ENCODE measurements around the gene EIF4G3.

The EIF4G3 gene

GRCh38 chr1:21165076-21165475 lies 11.6 kb downstream of the EIF4G3 start:
- Histone ChIP-seq H3K4me3 (ENCODE audit: low read length) (no peak overlapping the region), H3K4me1 (ENCODE audit: insufficient read depth, low read length) (no peaks in the 10 kb centered on the region), H3K9ac (ENCODE audit: low read depth, low read length) (no peak overlapping the region), H3K27ac (ENCODE audit: low read length) (no peak overlapping the region), H3K9me3 (ENCODE audit: insufficient read depth, low read depth, low read length) (no peaks in the 10 kb centered on the region), H3K27me3 (ENCODE audit: insufficient read depth, low read length) (no peaks in the 10 kb centered on the region), H3K36me3 (ENCODE audit: insufficient read depth, low read depth, low read length) (peaks cover 72% of the 10 kb centered on the region)

- no peak overlapping the region for H3K27ac ChIP-seq (ENCODE audit: low read length)
- H3K36me3 ChIP-seq (ENCODE audit: insufficient read depth, low read depth, low read length) = peaks cover 71% of the 10 kb centered on the region
- H3K9me3 ChIP-seq (ENCODE audit: insufficient read depth, low read depth, low read length) = no peaks in the 10 kb centered on the region
- H3K9ac ChIP-seq (ENCODE audit: low read depth, low read length) = no peak overlapping the region
- no peak overlapping the region for H3K4me3 ChIP-seq (ENCODE audit: low read length)
- no peaks in the 10 kb centered on the region for H3K27me3 ChIP-seq (ENCODE audit: insufficient read depth, low read length)
- H3K4me1 ChIP-seq (ENCODE audit: insufficient read depth, low read length) = no peaks in the 10 kb centered on the region
Measured at GRCh38 chr1:21164266-21164665, 12.4 kb downstream of the EIF4G3 start.

GRCh38 chr1:21162740-21163464 lies 13.8 kb downstream of the EIF4G3 start:
- H3K27ac ChIP-seq (ENCODE audit: low read length) = no peak overlapping the region
- H3K9me3 ChIP-seq (ENCODE audit: insufficient read depth, low read depth, low read length) = no peaks in the 10 kb centered on the region
- no peaks in the 10 kb centered on the region for H3K4me1 ChIP-seq (ENCODE audit: insufficient read depth, low read length)
- peaks cover 63% of the 10 kb centered on the region for H3K36me3 ChIP-seq (ENCODE audit: insufficient read depth, low read depth, low read length)
- H3K4me3 ChIP-seq (ENCODE audit: low read length) = no peak overlapping the region
- H3K27me3 ChIP-seq (ENCODE audit: insufficient read depth, low read length) = no peaks in the 10 kb centered on the region
- H3K9ac ChIP-seq (ENCODE audit: low read depth, low read length) = no peak overlapping the region

GRCh38 chr1:21161842-21162241 lies 14.9 kb downstream of the EIF4G3 start:
- Histone ChIP-seq H3K4me3 (ENCODE audit: low read length) (no peak overlapping the region), H3K27me3 (ENCODE audit: insufficient read depth, low read length) (no peaks in the 10 kb centered on the region), H3K36me3 (ENCODE audit: insufficient read depth, low read depth, low read length) (peaks cover 52% of the 10 kb centered on the region), H3K9ac (ENCODE audit: low read depth, low read length) (no peak overlapping the region), H3K9me3 (ENCODE audit: insufficient read depth, low read depth, low read length) (no peaks in the 10 kb centered on the region), H3K4me1 (ENCODE audit: insufficient read depth, low read length) (no peaks in the 10 kb centered on the region), H3K27ac (ENCODE audit: low read length) (no peak overlapping the region)

GRCh38 chr1:21160263-21160796 lies 16.4 kb downstream of the EIF4G3 start:
- H3K4me1 ChIP-seq (ENCODE audit: insufficient read depth, low read length) = no peaks in the 10 kb centered on the region

GRCh38 chr1:21157868-21158267 lies 18.8 kb downstream of the EIF4G3 start:
- Histone ChIP-seq H3K27me3 (ENCODE audit: insufficient read depth, low read length) (no peaks in the 10 kb centered on the region), H3K9me3 (ENCODE audit: insufficient read depth, low read depth, low read length) (no peaks in the 10 kb centered on the region), H3K27ac (ENCODE audit: low read length) (no peak overlapping the region), H3K4me1 (ENCODE audit: insufficient read depth, low read length) (no peaks in the 10 kb centered on the region), H3K9ac (ENCODE audit: low read depth, low read length) (no peak overlapping the region), H3K36me3 (ENCODE audit: insufficient read depth, low read depth, low read length) (peaks cover 31% of the 10 kb centered on the region; the same call in 1 of the 2 replicates), H3K4me3 (ENCODE audit: low read length) (no peak overlapping the region)

More at GRCh38 chr1:21160263-21160796, 16.4 kb downstream of the EIF4G3 start:
- H3K9me3 ChIP-seq (ENCODE audit: insufficient read depth, low read depth, low read length) = no peaks in the 10 kb centered on the region
- no peaks in the 10 kb centered on the region for H3K27me3 ChIP-seq (ENCODE audit: insufficient read depth, low read length)
- no peak overlapping the region for H3K9ac ChIP-seq (ENCODE audit: low read depth, low read length)
- H3K36me3 ChIP-seq (ENCODE audit: insufficient read depth, low read depth, low read length) = peaks cover 48% of the 10 kb centered on the region
- no peak overlapping the region for H3K27ac ChIP-seq (ENCODE audit: low read length)
- no peak overlapping the region for H3K4me3 ChIP-seq (ENCODE audit: low read length)

- H3K27ac ChIP-seq (ENCODE audit: low read length) = no peak overlapping the region
- peaks cover 26% of the 10 kb centered on the region; the same call in 1 of the 2 replicates for H3K36me3 ChIP-seq (ENCODE audit: insufficient read depth, low read depth, low read length)
Measured at GRCh38 chr1:21157054-21157453, 19.6 kb downstream of the EIF4G3 start.

GRCh38 chr1:21156019-21156418 lies 20.7 kb downstream of the EIF4G3 start:
- no peak overlapping the region for H3K9ac ChIP-seq (ENCODE audit: low read depth, low read length)
- no peak overlapping the region for H3K4me3 ChIP-seq (ENCODE audit: low read length)
- peaks cover 18% of the 10 kb centered on the region; the same call in 1 of the 2 replicates for H3K36me3 ChIP-seq (ENCODE audit: insufficient read depth, low read depth, low read length)
- no peak overlapping the region for H3K27ac ChIP-seq (ENCODE audit: low read length)
- no peaks in the 10 kb centered on the region for H3K9me3 ChIP-seq (ENCODE audit: insufficient read depth, low read depth, low read length)
- no peaks in the 10 kb centered on the region for H3K4me1 ChIP-seq (ENCODE audit: insufficient read depth, low read length)
- no peaks in the 10 kb centered on the region for H3K27me3 ChIP-seq (ENCODE audit: insufficient read depth, low read length)

More at GRCh38 chr1:21157054-21157453, 19.6 kb downstream of the EIF4G3 start:
- H3K9me3 ChIP-seq (ENCODE audit: insufficient read depth, low read depth, low read length) = no peaks in the 10 kb centered on the region
- H3K4me3 ChIP-seq (ENCODE audit: low read length) = no peak overlapping the region
- no peak overlapping the region for H3K9ac ChIP-seq (ENCODE audit: low read depth, low read length)
- no peaks in the 10 kb centered on the region for H3K4me1 ChIP-seq (ENCODE audit: insufficient read depth, low read length)
- H3K27me3 ChIP-seq (ENCODE audit: insufficient read depth, low read length) = no peaks in the 10 kb centered on the region

- Histone ChIP-seq H3K27ac (ENCODE audit: low read length) (no peak overlapping the region), H3K27me3 (ENCODE audit: insufficient read depth, low read length) (no peaks in the 10 kb centered on the region), H3K9ac (ENCODE audit: low read depth, low read length) (no peak overlapping the region), H3K36me3 (ENCODE audit: insufficient read depth, low read depth, low read length) (peaks cover 9% of the 10 kb centered on the region; the same call in 1 of the 2 replicates), H3K9me3 (ENCODE audit: insufficient read depth, low read depth, low read length) (no peaks in the 10 kb centered on the region), H3K4me1 (ENCODE audit: insufficient read depth, low read length) (no peaks in the 10 kb centered on the region), H3K4me3 (ENCODE audit: low read length) (no peak overlapping the region)
Measured at GRCh38 chr1:21154717-21155116, 22.0 kb downstream of the EIF4G3 start.

GRCh38 chr1:21153388-21153787 lies 23.3 kb downstream of the EIF4G3 start:
- Histone ChIP-seq H3K36me3 (ENCODE audit: insufficient read depth, low read depth, low read length) (peaks cover 11% of the 10 kb centered on the region), H3K9me3 (ENCODE audit: insufficient read depth, low read depth, low read length) (no peaks in the 10 kb centered on the region), H3K4me3 (ENCODE audit: low read length) (no peak overlapping the region), H3K27me3 (ENCODE audit: insufficient read depth, low read length) (no peaks in the 10 kb centered on the region), H3K4me1 (ENCODE audit: insufficient read depth, low read length) (no peaks in the 10 kb centered on the region), H3K27ac (ENCODE audit: low read length) (no peak overlapping the region), H3K9ac (ENCODE audit: low read depth, low read length) (no peak overlapping the region)

GRCh38 chr1:21152423-21153100 lies 24.1 kb downstream of the EIF4G3 start:
- Histone ChIP-seq H3K4me1 (ENCODE audit: insufficient read depth, low read length) (no peaks in the 10 kb centered on the region), H3K36me3 (ENCODE audit: insufficient read depth, low read depth, low read length) (peaks cover 17% of the 10 kb centered on the region), H3K27me3 (ENCODE audit: insufficient read depth, low read length) (no peaks in the 10 kb centered on the region), H3K4me3 (ENCODE audit: low read length) (no peak overlapping the region), H3K9ac (ENCODE audit: low read depth, low read length) (no peak overlapping the region), H3K27ac (ENCODE audit: low read length) (no peak overlapping the region), H3K9me3 (ENCODE audit: insufficient read depth, low read depth, low read length) (no peaks in the 10 kb centered on the region)

Measured in iPS-20b (cell line).